ENCODE data around the gene HS6ST2.

HS6ST2 gene

GRCh38 chrX:132591719-132592275, 366.6 kb downstream of the HS6ST2 start:
- H3K27ac ChIP-seq = no peak overlapping the region
- DNase-seq (ENCODE audit: low read depth, low spot score) = no peak

- no peak for DNase-seq (ENCODE audit: low read depth, low spot score)
- H3K27ac ChIP-seq = no peak overlapping the region
Observed at GRCh38 chrX:132590350-132591026, 367.9 kb downstream of the HS6ST2 start.

DNA sequence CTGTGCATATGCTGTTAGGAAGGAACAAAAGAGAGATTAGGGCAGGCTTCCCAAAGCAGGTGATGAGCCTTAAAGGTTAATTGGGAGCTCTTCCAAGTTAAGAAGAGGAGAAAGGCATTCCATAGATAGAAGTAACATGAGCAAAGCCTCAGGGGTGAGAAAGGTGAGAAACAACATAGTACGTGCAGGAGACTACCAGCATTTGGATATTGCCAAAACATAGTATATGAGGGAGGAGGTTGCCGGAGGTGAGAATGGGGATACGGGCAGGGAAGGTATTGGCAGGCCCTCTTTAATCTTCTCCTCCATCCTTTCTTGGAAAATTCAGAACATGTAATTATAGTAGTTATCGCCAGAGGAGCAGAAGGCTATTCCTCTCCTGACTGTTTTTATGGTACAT, 373.5 kb downstream of the HS6ST2 start:
- no peak for DNase-seq (ENCODE audit: low read depth, low spot score)

DNA sequence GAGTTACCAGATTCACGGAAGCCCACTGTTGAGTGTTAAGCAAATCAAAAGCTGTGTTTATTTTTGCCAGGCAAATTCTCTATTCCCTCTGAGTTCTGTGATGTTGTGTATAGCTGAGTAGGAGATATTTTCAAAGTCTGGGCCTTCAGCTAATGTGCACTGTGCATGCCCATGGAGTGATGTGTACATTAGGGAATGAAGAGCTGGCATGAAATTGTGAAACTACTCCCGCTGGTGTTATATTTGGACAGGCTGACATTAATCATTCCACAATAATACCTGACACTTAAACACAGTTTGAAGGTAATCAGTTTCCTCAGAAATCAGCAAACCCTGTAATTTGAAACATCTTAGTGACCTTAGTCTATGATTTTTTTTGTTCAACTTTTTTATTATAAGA, 381.5 kb downstream of the HS6ST2 start:
- H3K27ac ChIP-seq = no peak overlapping the region
- DNase-seq (ENCODE audit: low read depth, low spot score) = no peak

More for the DNA sequence above, 373.5 kb downstream of the HS6ST2 start:
- H3K27ac ChIP-seq = no peak overlapping the region

Data from epithelial cell of prostate (primary cell).